ENCODE results near the gene ANO4.
"Not testable (repeated sequence)": the region's sequence is repeated elsewhere in the genome, so short reads cannot be mapped to it uniquely, and the experiment has no call there.

ANO4 gene

GRCh38 chr12:100877776-100878175 is 83.2 kb downstream of the ANO4 start:
- DNase-seq, result no peak

GRCh38 chr12:100895192-100895591 is 100.6 kb downstream of the ANO4 start:
- no peak for DNase-seq

- no peak for DNase-seq
Observed at GRCh38 chr12:100896192-100896591, 101.6 kb downstream of the ANO4 start.

- DNase-seq, result no peak
Observed at GRCh38 chr12:100897240-100897639, 102.7 kb downstream of the ANO4 start.

- DNase-seq, result no peak
Observed at GRCh38 chr12:100899301-100899700, 104.7 kb downstream of the ANO4 start.

- no peak for DNase-seq
Observed at GRCh38 chr12:100900808-100901207, 106.2 kb downstream of the ANO4 start.

- no peak for DNase-seq
Observed at GRCh38 chr12:100901266-100901665, 106.7 kb downstream of the ANO4 start.

GRCh38 chr12:100904270-100904669 is 109.7 kb downstream of the ANO4 start:
- no peak for DNase-seq

GRCh38 chr12:100908501-100908900 is 113.9 kb downstream of the ANO4 start:
- no peak for DNase-seq

GRCh38 chr12:100913872-100914592 is 119.5 kb downstream of the ANO4 start:
- DNase-seq, result no peak

GRCh38 chr12:100919116-100919515 is 124.5 kb downstream of the ANO4 start:
- no peak for DNase-seq

- no peak for DNase-seq
Observed at GRCh38 chr12:100920493-100920892, 125.9 kb downstream of the ANO4 start.

GRCh38 chr12:100926669-100927248 is 132.2 kb downstream of the ANO4 start:
- no peak for DNase-seq

- DNase-seq, result no peak
Observed at GRCh38 chr12:100927826-100928225, 133.2 kb downstream of the ANO4 start.

- no peak for DNase-seq
Observed at GRCh38 chr12:100932571-100932970, 138.0 kb downstream of the ANO4 start.

GRCh38 chr12:100933531-100933930 is 139.0 kb downstream of the ANO4 start:
- DNase-seq, result not testable (repeated sequence)

GRCh38 chr12:100935929-100936328 is 141.4 kb downstream of the ANO4 start:
- DNase-seq, result no peak

- peak; percentile 34 for DNase-seq
Observed at GRCh38 chr12:100936661-100937060, 142.1 kb downstream of the ANO4 start.

- DNase-seq, result no peak
Observed at GRCh38 chr12:100940503-100940902, 145.9 kb downstream of the ANO4 start.

GRCh38 chr12:100942984-100943749 is 148.6 kb downstream of the ANO4 start:
- no peak for DNase-seq

GRCh38 chr12:100951756-100952155 is 157.2 kb downstream of the ANO4 start:
- DNase-seq, result no peak

GRCh38 chr12:100953217-100953616 is 158.6 kb downstream of the ANO4 start:
- DNase-seq, result no peak

GRCh38 chr12:100953677-100954076 is 159.1 kb downstream of the ANO4 start:
- no peak for DNase-seq

GRCh38 chr12:100954118-100954517 is 159.5 kb downstream of the ANO4 start:
- DNase-seq, result no peak

Data from NCI-H510A treated with DMSO at 0.1 percent for 48 hours (cell line).